Measurements from ENCODE around the gene DLX4.

Gene DLX4

DNA sequence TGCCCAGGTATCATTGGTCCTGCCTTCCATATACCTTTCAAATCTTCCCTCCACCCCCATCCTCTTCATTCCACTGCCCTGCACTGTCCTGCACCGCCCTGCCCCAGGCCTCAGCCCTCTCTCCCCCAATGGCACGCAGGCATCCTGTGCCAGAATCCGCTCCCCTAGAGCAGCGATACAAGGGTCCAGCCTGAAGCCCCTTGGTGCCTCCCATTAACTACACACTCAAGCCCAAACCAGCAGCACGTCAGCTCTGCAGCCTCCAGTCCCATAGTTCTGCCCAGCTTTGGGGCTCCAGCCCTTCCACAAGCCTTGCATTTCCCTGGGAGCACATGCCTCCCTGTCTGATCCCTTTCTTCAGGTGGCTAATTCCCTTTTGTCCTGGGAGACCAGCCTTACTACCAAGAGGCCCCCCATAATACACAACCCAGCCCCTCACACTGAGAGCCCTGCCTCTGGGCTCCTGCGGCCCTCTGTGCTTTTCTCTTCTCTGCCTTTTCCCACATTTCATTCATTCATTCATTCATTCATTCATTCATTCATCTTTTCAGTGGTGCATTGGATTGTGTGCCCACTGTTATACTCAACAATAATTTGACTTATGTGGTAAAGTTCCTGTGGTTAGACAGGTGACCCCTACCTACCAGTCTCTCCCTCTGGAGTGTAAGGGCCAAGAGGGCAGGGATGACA is 52.8 kb downstream of the DLX4 start:
- no peak for DNase-seq

DNA sequence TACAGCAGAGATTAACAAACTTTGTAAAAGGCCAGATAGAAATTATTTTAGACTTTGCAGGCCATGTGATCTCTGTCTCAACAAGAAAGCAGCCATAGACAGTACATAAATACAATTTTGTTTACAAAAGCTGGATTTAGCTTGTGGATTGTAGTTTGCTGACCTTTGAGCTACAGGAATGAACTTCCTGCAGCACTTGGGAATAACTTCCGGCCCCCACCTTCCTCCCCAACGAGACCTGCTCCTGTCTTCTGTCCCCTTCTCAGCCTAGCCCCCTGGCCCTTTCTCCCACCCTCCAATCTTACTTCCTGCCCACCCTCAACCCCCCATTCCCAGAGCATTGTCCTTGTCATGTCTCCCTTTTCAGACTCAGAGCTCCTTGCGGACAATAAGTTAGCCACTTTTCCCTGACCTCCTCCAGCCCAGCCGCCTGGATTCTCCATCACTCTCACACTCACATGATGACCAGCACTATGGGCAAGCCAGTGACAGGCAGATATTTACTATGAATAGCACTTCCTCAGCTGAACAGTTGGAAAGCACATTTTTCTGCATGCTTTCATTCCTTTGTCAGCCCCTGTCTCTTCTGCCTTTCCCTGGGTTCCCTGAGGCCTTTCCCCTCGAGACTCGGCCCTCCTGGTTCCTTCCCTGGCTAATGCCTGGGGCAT is 53.6 kb downstream of the DLX4 start:
- no peak for DNase-seq

DNA sequence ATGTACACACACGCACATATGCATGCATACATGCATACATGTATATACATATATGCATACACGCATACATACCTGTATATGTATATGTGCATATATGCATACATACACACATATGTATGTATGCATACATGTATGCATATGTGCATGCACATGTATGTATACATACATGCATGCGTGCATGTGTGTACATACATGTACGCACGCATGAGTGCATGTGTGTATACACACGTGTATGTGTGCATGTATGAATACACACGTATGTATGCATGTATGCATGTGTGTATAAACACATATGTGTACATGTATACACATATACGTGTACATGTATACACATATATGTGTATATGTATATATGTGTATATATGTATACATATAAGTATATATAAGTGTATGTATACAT is 54.5 kb downstream of the DLX4 start:
- no peak for DNase-seq

Measured in KG1 (cell line).